GM21576 (cell line): ENCODE measurements around the gene RNF169.
"Not testable (repeated sequence)": the region's sequence is repeated elsewhere in the genome, so short reads cannot be mapped to it uniquely, and the experiment has no call there.

Experiments
- ATAC-seq: cut with Tn5 transposase; IDR thresholded peaks from one replicate; pipeline ENCODE4 v1.9.1; 2021; ENCODE audit warnings: mild to moderate bottlenecking, moderate library complexity; ENCODE audit not compliant: unreplicated experiment

The RNF169 gene

DNA sequence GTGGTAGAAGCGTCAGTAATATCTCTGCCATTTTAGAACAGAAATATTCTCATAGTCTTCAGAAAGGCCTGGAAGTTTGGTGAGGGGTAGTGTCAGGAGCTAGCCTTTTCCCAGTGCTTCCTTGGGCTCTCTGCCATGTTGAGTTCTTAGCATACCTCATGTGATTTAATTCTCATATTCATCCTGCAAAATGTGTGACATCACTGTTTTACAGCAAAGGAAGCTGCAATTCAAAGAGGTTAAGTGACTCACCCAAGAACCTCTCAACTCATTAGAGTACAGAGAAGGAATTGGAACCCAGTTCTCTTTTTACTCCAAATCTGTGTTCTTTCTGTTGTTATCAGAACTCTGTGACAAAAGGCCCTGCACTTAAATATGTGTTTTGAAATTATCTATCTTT lies 72.1 kb downstream of the RNF169 start:
- ATAC-seq, result no peak

DNA sequence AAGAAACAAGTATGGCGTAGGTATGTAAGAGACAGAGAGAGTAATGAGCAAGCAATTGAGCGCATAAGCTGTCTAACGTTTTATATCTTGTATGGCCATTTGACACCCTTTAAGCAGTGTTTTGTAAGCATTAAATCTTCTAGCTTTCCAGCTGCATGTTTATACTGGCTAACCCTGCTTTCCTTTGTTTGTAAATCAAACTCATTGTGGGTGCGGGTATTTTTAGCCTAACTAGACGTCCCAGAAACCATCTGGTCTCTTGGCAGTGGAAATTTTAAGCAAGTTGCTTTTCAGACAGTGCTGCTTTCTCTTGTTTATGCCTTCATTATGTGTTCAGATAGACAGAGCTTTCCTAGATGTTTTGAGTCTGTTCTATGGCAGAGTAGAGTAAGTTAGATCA lies 73.5 kb downstream of the RNF169 start:
- no peak for ATAC-seq

DNA sequence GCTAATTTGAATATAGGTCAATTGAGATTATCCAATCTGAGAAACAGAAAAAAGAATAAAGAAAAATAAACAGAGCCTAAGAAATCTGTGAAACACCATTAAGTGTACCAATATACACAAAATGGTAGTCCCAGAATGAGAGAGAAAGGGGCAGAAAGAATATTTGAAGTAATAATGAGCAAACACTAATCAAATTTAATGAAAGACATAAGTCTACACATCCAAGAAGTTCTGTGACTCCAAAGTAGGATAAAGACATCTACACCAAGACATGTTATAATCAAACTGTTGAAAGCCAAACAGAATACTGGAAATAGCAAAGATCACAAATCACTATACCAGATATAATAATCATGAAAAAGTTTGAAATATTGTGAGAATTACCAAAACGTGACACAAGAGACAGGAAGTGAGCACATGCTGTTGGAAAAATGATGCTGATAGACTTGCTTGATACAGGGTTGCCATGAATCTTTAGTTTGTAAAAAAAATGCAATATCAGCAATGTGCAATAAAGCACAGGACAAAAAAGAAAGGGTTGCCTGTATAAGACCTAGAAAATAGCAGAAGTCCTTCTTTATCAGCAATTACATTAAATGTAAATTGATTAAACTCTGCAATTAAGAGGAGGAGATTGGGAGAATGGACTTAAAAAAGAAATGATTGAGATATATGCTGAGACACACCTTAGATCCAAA lies 75.8 kb downstream of the RNF169 start:
- ATAC-seq, result no peak

DNA sequence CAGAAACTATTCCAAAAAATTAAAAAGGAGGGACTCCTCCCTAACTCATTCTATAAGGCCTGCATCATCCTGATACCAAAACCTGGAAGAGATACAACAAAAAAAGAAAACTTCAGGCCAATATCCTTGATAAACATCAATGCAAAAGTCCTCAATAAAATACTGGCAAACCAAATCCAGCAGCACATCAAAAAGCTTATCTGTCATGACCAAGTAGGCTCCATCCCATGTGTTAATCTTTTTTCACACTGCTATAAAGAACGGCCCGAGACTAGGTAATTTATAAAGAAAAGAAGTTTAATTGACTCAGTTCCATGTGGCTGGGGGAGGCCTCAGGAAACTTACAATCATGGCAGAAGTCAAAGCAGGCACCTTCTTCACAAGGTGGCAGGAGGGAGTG lies 76.9 kb downstream of the RNF169 start:
- ATAC-seq, result not testable (repeated sequence)

DNA sequence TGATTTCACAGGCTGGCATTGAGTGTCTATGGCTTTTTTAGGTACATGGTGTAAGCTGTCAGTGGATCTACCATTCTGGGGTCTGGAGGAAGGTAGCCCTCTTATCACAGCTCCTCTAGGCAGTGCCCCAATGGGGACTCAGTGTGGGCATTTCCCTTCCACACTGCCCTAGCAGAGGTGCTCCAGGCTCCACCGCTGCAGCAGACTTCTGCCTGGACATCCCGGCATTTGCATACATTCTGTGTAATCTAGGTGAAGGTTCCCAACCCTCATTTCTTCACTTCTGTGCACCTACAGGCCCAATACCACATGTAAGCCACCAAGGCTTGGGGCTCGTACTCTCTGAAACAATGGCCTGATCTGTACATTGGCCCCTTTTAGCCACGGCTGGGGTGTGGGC lies 78.3 kb downstream of the RNF169 start:
- no peak for ATAC-seq

DNA sequence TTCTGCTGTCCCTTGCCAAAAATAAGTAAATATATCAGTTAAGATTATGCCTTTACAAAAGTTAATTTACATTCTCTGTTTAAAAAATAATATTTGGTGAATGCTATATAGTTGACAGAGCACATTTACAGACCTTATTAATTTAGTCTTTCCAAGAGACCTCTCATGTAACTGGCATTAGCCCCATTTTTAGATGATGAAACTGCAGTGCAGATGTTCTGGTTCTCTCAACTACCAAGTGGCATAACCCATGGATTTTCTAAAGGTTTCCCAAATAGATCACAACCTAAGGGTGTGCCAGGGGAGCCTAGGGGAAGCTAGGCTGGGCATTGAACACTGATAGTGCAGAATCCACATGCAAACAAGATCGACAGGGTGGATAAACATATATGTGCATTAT lies 88.5 kb downstream of the RNF169 start:
- no peak for ATAC-seq

DNA sequence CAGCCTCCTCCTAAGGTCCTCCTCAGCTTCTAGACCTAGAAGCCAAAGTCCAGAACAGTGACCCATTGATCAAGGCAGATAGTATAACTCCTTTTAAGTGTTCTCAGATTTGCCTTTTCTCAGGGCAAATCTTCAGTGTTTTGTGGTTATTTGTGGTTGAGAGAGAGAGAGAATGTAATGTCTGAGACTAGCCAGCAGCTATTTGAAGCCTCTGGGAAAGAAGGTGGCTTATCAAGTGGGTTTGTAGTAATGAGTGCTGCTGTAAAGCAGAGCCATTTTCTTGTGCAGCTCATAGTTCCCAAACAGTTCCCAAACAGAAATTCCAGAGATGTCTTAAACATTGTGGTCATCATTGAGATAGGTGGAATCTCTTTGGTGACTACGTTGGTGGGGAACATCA lies 89.5 kb downstream of the RNF169 start:
- ATAC-seq, result no peak

DNA sequence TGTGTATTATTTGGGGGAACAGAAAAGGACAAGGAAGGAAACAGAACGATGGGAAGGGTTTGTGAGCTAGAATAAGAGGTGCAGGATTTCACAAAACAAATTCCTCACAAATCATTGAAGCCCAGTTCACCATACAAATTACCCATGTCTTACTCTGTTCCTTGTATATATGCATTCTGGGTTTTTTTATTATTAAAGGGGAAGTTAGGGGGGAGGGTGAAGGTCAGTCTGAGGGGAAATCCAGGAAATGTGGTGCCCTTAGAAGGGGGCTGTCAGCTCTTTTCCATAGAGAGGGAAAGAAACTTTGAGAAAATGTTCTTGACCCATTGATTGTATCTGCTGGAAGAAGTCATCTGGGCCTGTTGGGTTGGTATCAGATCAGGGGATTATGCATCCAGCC lies 90.8 kb downstream of the RNF169 start:
- no peak for ATAC-seq

DNA sequence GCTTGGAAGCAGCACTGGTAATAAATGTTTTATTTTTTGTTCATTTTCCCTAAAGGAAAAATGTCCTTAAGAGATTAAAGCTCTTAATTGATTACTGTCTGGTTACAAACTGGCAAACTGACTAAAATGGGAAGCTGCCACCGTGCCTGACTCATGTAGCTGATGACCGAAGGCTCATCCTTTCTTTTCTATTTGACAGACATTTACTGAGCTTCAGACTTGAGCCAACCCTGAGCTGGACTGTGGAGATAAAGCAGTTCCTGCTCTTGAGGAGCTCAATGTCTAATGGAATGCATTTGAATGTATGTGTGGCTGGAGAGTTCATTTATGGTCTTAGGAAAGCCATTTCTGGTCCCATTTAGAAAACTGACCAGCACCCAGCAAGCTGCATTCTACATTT lies 91.3 kb downstream of the RNF169 start:
- no peak for ATAC-seq

DNA sequence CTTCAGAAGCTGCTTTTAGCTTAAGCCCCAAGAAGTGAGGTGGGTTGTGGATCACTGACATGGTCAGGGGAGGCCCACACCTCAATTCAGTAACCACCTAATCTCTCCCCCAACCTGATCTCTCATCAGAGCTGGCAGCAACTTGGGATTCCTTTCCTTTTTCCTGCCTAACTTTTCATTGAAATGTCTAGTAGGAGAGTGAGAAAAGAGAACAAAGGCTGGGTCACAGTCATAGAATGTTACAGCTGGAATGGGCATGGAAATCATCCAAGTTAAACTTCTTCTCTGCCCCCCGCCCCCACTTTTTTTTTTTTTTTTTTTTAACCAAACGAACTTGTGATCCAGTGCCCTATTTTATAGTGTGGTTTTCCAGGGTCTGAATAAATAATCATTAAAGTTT lies 91.8 kb downstream of the RNF169 start:
- no peak for ATAC-seq

DNA sequence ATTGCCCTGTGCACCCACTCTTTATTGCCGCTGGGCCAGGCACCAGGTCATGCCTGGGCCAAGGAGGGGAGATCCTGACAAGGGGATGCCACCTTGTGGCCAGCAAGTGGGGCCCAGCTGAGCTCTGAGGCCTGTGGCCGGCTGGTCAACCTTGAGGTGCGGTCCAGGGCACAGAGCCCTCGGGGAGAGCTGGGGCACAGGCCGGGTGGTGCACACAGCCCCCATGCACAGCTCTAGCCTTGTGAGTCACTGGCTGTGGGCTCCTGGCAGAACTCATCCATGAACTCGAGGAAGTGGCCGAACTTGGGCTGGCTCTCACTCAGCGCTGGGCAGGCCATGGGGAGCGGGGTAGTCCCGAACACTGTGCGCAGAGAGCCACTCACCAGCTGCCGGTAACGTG lies 94.3 kb downstream of the RNF169 start:
- ATAC-seq, result no peak

DNA sequence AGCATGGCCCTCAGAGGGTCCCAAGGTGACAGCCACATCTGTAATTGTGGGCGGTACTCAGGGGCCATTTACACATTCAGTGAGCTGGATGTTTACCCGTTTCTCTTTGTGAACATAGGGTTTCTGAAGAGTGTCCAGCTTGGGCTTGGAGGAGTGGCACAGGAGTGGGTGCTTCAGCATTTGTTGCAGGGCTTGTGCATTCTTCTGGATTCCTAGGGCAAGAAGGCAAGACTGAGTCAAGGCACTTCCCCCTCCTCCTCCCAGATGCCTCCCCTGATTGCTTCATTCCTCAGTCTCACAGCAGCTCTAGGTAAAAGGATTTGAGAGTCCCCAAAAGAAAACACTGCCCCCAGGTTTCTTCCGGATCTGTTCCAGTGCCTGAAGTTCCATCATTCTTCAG lies 95.4 kb downstream of the RNF169 start:
- no peak for ATAC-seq

DNA sequence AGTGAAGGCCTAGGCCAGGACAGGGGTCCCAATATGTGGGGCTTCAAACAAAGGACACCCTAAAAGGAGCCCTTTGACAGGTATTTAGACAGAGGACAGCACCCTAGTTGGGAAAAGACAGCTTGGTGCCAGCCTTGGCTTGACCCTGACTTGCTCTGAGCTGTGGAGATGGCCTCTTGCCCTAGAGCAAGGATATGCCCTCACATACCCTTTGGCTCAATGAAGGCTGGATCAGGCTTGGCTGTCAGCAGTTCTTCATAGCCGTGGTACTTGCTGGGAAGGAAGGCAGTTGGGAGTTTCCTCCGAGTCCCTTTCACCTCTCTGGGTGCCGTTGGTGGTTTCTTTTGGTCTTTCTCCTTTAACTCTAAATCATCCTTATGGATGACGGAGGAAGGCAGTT lies 96.2 kb downstream of the RNF169 start:
- ATAC-seq, result no peak

DNA sequence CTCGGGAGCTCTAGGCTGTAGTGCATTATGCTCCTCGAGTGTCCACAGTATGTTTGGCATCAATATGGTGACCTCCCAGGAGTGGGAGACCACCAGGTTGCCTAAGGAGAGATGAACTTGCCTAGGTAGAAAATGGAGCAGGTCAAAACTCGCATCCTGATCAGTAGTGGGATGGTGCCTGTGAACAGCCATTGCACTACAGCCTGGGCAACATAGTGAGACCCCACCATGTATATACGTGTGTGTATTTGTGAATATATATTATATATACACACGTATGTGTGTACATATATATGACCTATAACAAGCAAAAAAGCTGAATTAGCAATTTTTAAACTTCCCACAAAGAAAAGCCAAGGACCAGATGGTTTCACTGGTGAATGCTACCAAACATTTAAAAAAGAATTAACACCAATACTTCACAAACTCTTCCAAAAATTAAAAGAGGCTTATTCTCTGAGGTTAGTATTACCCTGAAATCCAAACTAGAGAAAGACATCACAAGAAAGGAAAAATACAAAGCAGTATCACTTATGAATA lies 97.4 kb downstream of the RNF169 start:
- ATAC-seq, result no peak

DNA sequence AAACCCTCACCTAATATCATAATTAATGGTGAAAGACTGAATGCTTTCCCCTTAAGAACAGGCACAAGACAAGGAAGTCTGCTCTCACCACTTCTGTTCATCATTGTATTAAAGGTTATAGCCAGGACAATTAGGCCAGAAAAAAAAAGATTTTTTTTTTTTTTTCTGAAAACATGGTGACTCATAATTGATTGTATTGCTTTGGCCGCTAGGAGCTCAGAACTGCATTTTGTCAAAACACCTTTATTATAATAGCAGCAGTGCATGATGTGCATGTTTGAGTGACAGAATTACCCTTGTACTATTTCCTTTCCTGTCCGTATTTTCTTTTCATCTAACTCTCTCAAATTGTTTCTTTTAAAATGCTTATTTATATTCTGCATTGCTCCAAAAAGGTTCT lies 98.1 kb downstream of the RNF169 start:
- ATAC-seq, result no peak

DNA sequence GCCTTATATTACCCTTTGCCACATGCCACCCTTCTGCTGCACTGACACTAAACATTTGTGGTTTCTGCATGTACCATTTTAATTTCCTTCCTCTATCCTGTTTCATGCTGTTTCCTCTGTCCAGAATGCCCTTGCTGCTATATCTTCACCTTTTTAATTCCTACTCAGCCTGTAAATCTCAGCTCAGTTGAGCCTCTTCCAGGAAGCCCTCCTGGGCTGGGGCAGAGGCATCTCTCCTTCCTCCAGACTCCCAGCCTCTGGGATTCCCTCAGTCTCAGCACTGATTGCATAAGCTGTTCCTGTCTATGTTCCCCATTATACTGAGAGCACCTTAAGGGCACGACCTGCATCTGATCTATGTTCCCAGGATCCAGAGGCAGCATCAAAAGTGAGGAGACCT lies 98.7 kb downstream of the RNF169 start:
- ATAC-seq, result no peak

DNA sequence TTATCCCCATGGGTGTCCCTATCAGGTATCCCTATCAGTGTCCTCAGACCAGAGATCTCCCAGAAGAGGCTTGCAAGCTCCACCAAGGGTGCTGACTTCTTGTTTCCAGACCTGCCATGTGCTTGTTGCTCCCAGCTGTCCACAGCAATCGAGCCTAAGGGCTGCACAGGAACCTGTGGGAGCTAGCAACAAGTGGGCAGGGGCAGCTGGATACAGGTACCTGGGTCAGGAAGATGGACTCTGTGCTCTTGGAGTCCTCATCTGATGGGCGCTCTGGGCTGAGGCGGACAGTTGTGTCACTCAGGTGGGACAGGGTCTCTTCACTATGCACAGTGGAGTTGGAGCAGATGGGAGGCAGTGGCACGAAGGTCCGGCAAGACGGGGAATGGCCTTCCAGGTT lies 99.2 kb downstream of the RNF169 start:
- ATAC-seq, result no peak

DNA sequence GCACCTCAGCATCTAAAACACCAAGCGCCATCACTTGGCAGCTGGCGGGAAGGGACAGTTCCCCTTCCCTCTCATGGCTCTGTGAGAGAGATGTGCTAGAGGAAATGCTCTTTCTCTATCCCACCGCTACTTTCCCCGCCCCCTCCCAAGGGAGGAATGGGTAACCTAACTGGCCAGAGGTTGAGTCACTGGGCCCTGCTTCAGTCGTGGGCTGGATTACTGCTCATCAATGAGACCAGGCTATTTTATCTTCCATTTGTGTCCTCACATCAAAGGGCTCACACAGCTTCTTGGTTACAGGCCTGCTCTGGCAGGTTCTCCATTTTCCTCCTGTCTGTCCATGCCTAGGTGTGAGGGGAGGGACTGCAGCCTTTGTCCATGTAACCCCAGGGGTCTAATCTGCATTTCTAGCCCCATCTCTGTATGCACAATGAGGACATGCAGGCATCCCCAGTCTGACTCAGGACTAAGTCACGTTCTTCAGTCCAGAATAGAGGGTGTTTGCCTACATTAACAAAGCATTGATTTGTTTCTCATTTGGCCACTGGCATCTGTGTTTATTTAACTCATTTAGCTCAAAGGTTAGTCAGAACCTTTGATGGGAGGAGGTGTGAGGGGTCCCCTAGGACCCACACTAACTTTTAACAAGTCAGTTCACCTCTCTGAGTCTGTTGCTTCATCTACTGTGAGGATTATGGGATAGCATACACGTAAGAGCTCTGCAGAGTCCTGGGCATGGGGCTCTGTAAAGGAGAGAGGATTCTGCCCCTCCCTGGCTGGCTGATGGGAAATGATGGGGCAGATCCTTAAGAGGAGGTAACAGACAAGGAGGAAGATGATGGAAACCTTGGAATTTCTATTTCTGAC lies 101.1 kb downstream of the RNF169 start:
- ATAC-seq, result no peak

DNA sequence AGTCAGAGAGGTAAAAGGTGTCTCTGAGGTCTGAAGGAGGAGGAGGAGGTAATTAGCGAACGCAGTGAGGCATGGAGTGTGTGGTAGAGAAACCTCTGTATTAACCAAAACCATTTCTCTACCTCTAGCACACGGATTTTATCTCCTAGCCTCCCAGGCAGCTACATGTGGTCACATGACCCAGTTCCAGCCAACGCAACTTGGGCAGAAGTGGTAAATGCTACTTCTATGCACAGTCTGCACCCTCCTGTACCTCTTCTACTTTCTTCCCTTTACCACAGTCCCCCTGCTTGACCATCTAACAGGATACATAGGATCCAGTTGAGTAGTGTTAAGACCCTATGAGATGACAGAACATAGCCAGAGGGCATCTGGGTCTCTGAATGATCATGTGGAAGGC lies 104.6 kb downstream of the RNF169 start:
- no peak for ATAC-seq

DNA sequence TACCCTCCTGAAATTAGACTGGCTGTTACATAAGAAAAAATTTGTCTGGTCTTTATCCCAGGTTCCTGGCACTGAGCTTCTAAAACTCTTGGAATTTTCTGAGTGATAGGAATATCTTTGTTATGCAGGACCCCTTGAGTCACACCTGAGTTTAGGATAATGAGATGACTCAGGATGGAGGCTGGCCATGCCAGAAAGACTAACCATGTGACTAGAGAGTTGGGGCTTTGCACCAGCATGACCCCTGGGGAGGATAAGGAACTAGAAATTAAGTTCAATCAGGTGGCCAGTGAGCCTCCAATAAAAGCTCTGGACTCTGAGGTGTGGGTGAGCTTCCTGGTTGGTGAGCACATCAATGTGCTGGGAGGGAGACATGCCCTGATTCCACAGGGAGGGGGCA lies 112.1 kb downstream of the RNF169 start:
- ATAC-seq, result no peak

DNA sequence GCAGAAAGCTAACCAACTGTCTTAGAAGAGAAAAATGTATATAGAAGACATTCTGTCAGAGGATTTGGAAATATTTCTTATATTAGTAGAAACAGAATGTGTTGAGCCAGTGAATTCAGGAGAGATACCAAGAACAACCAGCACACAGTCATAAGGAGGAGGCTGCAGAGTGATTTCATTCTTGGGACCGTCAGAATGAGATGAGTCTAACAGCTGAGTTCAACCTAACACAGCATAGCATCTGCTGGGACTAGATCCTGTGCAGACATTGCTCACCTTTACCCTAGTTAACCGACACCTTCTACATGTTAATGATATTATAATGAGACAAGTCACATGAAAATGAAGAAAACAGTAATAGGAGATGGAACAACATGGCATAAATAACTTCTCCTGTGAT lies 114.8 kb downstream of the RNF169 start:
- ATAC-seq, result no peak

DNA sequence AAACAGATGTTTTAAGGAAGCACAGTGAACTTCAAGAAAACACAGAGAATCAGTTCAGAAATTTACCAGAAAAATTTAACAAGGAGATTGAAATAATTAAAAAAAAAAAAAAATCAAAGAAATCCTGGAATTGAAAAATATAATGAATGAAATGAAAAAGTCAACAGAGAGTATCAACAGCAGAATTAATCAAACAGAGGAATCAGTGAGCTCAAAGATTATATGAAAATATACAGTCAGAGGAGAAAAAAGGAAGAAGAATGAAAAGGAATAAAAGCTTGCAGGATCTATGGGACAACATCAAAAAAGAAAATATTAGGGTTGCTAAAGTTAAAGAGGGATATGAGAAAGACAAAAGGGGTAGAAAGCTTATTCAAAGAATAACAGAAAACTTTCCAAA lies 117.9 kb downstream of the RNF169 start:
- no peak for ATAC-seq
